Gastroesophageal sphincter (tissue), 3 donors: ENCODE results near the gene RABGGTA.

Experiments used
- CTCF ChIP-seq, 4 experiments: fragments of 200-600 bp in 2 of 4; fragments of 450-650 bp in 2 of 4; sonication (generic) in 1 of 4; IDR thresholded peaks; one replicate each; pipeline ENCODE4 v1.5.1; 2017 to 2019; ENCODE audit warnings: antibody characterized with exemption in 4 of 4, mild to moderate bottlenecking in 2 of 4, moderate library complexity in 2 of 4
- EP300 ChIP-seq: sonication (generic); formaldehyde crosslinking; IDR thresholded peaks from one replicate; pipeline ENCODE4 v1.6.1; 2017; ENCODE audit warnings: antibody characterized with exemption, mild to moderate bottlenecking
- POLR2A ChIP-seq, 2 donors: fragments of 450-650 bp; IDR thresholded peaks; one replicate each; pipeline ENCODE4 v1.6.1; 2017; ENCODE audit warnings: antibody characterized with exemption in 2 of 2, mild to moderate bottlenecking in 2 of 2, moderate library complexity in 1 of 2

DNA sequence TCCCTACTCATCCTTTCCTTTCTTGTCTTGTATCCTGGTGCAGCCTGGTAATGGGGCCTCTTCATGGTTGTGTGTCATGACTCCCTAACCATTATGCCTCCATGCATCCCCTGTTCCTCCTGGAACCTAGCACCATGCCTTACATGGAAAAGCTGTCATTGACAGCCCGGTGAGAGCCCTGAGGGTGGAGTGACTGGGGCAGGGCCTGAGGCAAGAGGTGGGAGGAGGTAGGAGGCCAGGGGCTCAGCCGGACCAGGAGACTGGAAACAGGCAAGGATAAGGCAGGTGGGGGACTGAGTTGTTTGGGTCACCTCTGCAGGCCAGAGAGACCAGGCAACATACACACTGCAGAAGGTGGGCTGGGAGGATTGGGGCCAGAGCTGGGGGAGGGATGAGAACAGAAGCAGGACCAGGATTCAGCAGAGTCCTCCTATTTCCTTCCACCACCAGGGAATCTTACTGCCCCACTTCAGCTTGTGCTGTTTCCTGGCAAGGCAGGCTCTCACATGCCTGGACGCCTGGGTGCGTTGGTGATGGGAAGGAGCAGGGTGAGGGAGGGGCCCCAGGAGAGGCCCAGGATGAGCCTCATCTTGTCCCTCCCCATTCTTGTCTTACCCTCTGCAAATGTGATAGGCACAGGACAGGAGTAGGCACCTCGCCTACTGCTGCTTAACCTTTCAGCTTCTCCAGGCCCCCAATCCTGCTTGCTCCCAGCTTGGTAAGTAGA, 38.3 kb upstream of the RABGGTA start, which contains the start of gene LTB4R2:
- TF ChIP-seq EP300 (no peak), CTCF (IDR thresholded peaks at IDR 0.05) (no peak), POLR2A (IDR thresholded peaks at IDR 0.05) (no peak)
